Neutrophil (primary cell): ENCODE measurements around the gene AFDN.

ENCODE experiments used
- H3K27ac ChIP-seq: fragments of 200-600 bp; sonication (generic); 2 replicates; pipeline ENCODE4 v1.5.1; 2016; ENCODE audit warnings: mild to moderate bottlenecking, moderate library complexity
- H3K27me3 ChIP-seq: fragments of 200-600 bp; sonication (generic); 2 replicates; pipeline ENCODE4 v1.6.0; 2016; ENCODE audit warnings: mild to moderate bottlenecking
- H3K36me3 ChIP-seq: fragments of 200-600 bp; sonication (generic); 2 replicates; pipeline ENCODE4 v1.5.1; 2017
- H3K4me1 ChIP-seq, 2 experiments: fragments of 200-600 bp in 1 of 2; sonication (generic) in 1 of 2; 1 replicate in 1 of 2; 2 replicates in 1 of 2; pipeline versions ENCODE4 v1.5.1 to v1.6.1; 2013 to 2016; ENCODE audit warnings: low read depth in 1 of 2, low read length in 1 of 2, mild to moderate bottlenecking in 1 of 2, moderate library complexity in 1 of 2; ENCODE audit not compliant: control insufficient read depth in 1 of 2, insufficient read depth in 1 of 2
- H3K4me3 ChIP-seq, 2 experiments: fragments of 200-600 bp in 1 of 2; sonication (generic) in 1 of 2; 1 replicate in 1 of 2; 2 replicates in 1 of 2; pipeline ENCODE4 v1.5.1; 2013 to 2016; ENCODE audit warnings: low read depth in 1 of 2, low read length in 1 of 2, mild to moderate bottlenecking in 1 of 2, moderate library complexity in 1 of 2
- H3K9me3 ChIP-seq: fragments of 200-600 bp; sonication (generic); 2 replicates; pipeline ENCODE4 v1.5.1; 2016
- TF ChIP-seq, protein P1 (sequence below): fragments of 200-600 bp; sonication (generic); IDR thresholded peaks from 2 replicates; pipeline ENCODE4 v1.5.1; 2016; ENCODE audit warnings: antibody characterized with exemption

Gene AFDN

DNA sequence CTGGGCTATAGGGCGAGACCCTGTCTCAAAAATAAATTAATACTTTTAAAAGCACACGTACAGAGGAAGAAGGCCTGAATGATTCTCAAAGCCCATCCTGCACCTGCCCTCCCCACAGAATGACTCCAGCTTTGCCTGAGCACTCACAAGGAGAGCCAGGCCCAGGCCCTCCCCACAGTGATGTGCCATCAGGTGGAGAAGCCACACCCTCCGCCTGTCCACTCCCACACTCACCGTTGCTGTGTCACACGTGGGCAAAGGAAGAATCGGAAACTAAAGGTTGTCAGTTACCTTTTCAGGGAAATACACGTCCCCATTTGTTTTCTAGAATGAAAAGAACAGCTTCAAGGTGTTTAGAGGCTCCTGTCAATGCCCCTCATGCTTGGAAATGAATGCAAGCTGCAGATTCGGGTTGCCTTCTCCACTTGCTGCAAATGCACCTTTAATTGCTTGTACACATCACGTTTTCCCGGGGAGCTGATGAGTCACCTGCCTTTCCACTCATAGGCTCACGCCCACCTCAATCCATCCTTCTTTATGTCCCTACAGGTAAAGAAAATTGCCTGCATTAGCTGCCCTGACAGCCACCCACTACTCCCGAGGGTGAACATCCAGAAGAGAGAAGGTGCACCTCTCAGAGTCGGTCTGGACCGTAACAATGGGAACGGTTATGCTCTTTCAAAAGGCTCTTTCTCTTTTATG is 45.5 kb upstream of the AFDN start:
- Histone ChIP-seq H3K4me3 (no peak overlapping the region), H3K27me3 (no peaks in the 10 kb centered on the region), H3K9me3 (no peaks in the 10 kb centered on the region), H3K36me3 (no peaks in the 10 kb centered on the region), H3K27ac (no peak overlapping the region), H3K4me1 (no peaks in the 10 kb centered on the region)
- TF ChIP-seq, protein P1, sequence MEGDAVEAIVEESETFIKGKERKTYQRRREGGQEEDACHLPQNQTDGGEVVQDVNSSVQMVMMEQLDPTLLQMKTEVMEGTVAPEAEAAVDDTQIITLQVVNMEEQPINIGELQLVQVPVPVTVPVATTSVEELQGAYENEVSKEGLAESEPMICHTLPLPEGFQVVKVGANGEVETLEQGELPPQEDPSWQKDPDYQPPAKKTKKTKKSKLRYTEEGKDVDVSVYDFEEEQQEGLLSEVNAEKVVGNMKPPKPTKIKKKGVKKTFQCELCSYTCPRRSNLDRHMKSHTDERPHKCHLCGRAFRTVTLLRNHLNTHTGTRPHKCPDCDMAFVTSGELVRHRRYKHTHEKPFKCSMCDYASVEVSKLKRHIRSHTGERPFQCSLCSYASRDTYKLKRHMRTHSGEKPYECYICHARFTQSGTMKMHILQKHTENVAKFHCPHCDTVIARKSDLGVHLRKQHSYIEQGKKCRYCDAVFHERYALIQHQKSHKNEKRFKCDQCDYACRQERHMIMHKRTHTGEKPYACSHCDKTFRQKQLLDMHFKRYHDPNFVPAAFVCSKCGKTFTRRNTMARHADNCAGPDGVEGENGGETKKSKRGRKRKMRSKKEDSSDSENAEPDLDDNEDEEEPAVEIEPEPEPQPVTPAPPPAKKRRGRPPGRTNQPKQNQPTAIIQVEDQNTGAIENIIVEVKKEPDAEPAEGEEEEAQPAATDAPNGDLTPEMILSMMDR = no peak

DNA sequence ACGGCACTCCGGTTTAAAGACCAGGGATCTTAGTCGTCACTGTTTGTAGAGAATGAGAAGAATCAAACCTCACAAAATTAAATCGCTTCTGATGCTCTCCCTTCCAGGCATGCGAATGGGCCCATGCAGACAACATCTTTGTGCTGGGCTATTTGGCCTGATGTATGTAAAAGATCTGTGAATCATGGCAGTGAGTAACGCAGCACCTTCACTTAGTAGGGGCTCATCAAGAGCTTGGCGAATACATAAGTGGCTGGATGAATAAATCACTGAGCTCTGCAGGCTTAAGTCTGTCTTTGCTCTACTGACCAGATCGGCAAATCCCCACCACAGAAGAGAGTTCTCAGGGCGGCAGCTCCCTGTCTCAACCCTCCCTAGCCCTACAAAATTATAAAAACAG is 44.8 kb upstream of the AFDN start:
- Histone ChIP-seq H3K27ac (no peak overlapping the region), H3K27me3 (no peaks in the 10 kb centered on the region), H3K4me1 (no peaks in the 10 kb centered on the region), H3K36me3 (no peaks in the 10 kb centered on the region), H3K4me3 (no peak overlapping the region), H3K9me3 (no peaks in the 10 kb centered on the region)
- TF ChIP-seq, protein P1 = no peak

DNA sequence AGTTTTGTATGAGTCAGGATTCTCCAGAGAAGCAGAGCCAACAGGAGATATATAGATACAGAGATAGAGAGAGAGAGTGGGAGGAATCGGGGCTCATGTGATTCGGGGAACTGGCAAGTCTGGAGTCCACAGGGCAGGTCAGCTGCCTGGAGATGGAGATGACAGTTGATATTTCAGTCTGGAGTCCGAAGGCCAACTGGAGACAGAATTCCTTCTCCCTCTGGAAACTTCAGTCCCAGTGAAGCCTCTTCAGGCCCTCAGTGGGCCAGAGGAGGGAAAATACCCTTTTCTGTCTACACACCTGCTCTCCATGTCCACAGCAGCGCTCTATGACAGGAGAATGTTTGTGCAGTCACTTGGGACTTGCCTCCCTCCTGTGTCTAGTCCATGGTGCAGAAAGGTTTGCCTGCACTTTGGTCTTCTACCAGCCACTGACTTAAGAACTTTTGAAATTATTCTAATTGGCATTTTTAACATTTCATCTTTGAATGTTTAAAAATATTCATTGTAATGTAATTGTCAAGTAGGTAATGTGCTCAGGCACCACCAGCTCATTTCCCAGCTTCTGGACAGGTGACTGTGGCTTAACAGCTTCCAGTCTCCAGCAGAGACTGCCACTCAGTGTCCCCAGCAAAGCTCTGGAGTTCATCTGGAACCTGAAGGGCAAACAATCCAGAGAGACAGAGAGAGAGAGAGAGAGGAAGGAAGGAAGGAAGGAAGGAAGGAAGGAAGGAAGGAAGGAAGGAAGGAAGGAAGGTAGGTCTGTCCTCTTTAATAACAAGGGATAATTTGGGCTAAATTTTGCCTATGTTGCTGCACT is 43.8 kb upstream of the AFDN start:
- no peaks in the 10 kb centered on the region for H3K27me3 ChIP-seq
- H3K27ac ChIP-seq = no peak overlapping the region
- no peak overlapping the region for H3K4me3 ChIP-seq
- TF ChIP-seq, protein P1 = no peak
- no peaks in the 10 kb centered on the region for H3K4me1 ChIP-seq
- H3K9me3 ChIP-seq = no peaks in the 10 kb centered on the region
- no peaks in the 10 kb centered on the region for H3K36me3 ChIP-seq

DNA sequence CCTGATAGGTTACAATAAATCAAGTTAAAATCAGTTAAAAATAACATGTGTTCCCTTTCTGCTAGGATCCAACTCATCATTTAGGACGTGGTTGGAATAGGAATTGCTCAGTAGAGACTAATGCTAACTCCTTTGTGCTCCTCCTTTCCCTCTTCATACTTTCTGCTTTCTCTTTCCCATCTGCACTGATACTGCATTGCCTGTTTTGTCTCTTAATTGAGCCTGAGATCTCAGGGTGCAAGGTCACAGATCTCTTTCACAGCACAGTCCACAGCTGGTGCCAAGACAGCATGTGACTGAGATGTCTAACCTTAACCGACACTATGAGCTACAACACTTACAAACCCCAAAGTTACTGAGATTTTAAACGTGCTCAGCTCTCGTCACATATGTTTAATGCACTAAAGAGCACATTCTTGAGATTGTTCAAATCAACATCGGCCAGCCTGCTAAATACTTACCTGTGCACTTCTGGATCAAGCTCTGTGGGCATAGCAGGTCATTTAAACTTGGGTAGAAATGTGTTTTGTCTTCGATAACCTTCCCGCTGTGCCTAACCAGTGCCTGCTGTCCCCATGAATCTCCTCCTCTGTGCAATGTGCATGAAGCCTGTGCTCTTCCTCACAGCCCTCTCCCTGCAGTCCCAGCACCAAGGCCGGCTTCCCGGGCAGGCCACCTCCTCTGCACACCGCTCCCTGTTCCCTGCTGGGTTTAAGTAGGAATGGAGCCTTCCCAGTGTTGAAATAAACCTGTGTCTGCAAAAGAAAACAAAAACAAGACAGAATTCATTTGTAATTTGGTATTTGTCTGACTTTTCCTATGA is 39.6 kb upstream of the AFDN start:
- no peak overlapping the region for H3K4me3 ChIP-seq
- no peaks in the 10 kb centered on the region for H3K36me3 ChIP-seq
- no peaks in the 10 kb centered on the region for H3K9me3 ChIP-seq
- no peaks in the 10 kb centered on the region for H3K4me1 ChIP-seq
- H3K27me3 ChIP-seq = peaks cover 5% of the 10 kb centered on the region
- TF ChIP-seq, protein P1 = no peak
- no peak overlapping the region for H3K27ac ChIP-seq

DNA sequence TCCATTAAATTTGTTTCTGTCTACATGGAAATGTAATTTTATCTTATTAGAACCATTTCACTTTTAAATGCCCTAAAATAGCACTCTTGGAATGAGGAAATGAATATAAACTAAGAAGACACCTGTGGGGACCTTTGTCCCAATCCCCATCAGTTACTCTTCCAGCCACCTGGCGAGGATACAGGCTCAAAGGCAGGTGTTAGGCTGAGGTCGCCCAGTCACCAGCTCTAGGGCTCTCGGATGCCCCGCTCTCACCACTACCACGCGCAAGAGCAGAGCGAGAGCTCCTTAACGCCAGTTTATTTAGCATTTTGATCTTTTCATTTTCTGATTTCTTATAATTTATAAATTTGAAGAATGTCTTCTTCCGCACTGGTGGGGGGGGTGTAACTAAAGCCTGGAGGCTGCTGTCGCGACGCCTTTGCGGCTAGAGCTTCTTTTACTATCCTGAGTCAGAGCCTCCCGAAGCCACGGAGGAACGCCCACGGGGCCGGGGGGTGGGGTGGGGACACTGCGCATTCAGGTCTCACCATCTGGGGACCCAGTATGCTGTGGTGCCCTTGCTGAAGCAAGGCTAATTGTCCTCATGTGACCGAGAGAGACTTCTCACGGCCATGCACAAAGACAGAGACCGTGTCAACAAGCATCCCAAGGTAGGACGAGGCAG is 38.7 kb upstream of the AFDN start:
- Histone ChIP-seq H3K36me3 (no peaks in the 10 kb centered on the region), H3K4me3 (no peak overlapping the region)

More for the DNA sequence above, 38.7 kb upstream of the AFDN start:
- Histone ChIP-seq H3K4me1 (no peaks in the 10 kb centered on the region), H3K9me3 (no peaks in the 10 kb centered on the region), H3K27me3 (peaks cover 12% of the 10 kb centered on the region), H3K27ac (no peak overlapping the region)
- TF ChIP-seq, protein P1 = no peak
